Inflammatory macrophage treated with lipopolysaccharide for 1 hour (primary cell): ENCODE results near the gene GRB2.
A peak's percentile ranks its signal among the peaks of the same experiment; 100 is the strongest.

Source experiments
- DNase-seq, 2 donors: peaks; one replicate each; pipeline ENCODE4 v3.0.0-alpha.2; 2020 to 2022

Gene GRB2

GRCh38 chr17:75412455-75413317 lies 7.2 kb upstream of the GRB2 start:
- DNase-seq = peak; percentile 38 to 78

DNA sequence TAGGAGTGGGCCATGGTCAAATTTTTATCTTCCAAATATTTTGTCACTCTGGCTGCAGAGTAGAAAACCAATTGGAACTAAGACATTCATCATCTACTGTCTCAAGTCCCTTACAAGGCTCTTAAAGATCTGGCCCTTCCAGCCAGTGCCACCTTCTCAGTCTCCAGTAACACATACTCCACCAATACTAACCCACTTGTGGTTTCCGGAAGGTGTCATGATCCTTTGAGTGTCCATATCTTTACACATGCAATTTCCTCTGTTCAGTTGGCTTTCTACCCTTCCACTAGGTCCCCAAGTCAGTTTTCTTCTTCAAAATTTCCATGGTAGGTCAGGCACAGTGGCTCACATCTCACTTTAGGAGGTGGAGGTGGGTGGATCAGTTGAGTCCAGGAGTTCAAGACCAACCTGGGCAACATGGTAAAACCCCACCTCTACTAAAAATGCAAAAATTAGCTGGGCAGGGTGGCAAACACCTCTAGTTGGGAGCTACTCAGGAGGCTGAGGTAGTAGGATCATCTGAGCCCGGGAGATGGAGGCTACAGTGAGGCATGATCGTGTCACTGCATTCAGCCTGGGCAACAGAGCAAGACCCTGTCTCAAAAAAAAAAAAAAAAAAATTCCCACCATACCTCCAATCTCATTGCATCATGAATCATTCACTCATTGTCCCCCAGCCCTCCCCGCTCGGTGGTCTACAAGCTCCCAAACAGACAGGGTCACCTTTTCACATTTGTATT lies 6.0 kb upstream of the GRB2 start:
- DNase-seq = no peak

DNA sequence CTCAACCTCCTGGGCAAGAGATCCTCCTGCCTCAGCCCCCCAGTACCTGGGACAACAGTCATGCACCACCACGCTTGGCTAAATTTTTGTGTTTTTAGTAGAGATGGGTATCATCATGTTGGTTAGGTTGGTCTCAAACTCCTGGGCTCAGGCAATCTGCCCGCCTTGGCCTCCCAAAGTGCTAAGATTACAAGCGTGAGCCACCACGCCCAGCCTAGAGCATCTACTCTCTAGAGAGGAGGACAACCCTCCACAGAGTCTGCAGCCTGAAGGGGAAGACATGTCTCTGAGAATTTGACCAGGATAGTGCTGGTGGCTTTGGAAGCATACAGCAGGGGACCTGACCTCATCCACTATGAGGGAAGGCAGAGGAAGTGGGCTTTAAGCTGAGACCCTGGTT lies 4.7 kb upstream of the GRB2 start:
- no peak for DNase-seq

- DNase-seq = no peak
Measured at GRCh38 chr17:75407655-75408352, 2.3 kb upstream of the GRB2 start.

GRCh38 chr17:75406222-75406615 lies 741 bp upstream of the GRB2 start:
- no peak for DNase-seq

DNA sequence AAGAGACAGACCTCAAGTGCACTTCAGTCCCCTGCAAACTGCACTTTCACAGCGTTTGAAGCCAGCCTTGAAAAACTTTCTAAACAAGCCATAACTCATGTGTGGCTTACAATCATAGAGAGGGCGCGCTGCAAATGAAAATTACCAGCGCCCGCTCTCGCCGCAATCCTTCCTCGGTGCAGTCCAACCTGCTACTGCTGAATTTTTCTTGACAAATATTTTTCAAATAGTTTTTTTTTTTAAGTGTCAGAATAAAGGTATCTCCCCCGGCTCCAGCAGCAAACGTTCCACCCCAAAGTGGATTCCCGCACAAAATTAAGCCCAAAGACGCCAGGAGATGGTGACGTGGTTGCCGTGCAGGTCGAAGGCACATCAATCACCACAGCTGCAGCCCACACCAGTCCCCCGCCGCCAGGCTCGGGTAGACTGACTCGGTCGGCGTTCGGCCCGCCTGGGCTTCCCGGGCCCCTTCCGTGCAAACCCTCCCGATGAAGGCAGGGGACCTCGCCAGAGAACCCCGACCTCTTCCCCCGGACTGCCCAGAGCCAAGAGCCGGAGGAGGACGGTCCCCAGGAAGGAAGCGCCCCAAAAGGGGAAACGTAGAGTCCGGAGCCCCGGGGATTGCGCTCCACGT lies 630 bp downstream of the GRB2 start:
- peak; percentile 32 to 40 for DNase-seq

DNA sequence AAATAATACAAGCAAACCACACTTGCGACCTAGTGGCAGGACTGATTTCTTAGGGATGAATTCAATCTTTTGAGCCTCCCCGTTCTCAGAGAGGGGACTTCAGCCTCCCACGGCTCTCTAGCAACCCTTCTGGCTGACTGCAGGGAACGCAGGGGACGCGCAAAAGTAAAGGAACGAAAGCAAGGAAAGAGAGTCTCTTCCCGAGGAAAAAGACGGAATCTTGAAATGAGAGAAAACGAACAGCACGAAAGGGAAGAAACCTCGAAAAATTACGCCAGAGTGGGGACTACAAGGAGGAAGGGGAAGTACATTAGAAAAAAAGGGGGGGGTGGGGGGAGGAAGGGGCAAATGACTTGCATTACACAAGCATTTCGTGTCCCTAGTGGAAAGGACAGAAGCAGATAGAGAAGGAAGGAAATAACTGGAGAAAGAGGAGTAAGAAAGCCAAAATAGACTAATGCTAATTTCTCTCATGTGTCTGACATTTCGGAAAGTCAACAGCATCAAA lies 1.2 kb downstream of the GRB2 start:
- DNase-seq = peak; percentile 96 to 97

GRCh38 chr17:75403131-75403530 lies 2.3 kb downstream of the GRB2 start:
- DNase-seq = peak; percentile 31 to 35

GRCh38 chr17:75402026-75402425 lies 3.5 kb downstream of the GRB2 start:
- DNase-seq = no peak

DNA sequence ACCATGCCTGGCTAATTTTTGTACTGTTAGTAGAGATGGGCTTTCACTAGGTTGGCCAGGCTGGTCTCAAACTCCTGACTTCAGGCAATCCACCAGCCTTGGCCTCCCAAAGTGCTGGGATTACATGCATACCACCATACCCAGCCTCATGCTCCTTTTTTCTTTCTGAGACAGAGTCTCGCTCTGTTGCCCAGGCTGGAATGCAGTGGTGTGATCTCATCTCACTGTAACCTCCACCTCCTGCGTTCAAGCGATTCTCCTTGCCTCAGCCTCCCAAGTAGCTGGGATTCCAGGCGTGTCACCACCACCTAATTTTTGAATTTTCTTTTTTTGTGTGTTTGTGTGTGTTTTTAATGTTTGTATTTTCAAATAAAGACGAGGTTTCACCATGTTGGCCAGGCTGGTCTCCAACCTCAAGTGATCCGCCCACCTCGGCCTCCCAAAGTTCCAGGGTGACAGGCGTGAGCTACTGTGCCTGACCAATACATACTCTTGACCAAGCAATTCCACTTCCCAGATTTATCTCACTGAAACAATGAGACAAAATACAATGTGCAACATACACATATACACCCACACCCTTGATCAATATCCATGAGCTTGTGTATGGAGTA lies 5.0 kb downstream of the GRB2 start:
- DNase-seq = no peak

GRCh38 chr17:75398279-75398678 lies 7.2 kb downstream of the GRB2 start:
- DNase-seq = no peak

DNA sequence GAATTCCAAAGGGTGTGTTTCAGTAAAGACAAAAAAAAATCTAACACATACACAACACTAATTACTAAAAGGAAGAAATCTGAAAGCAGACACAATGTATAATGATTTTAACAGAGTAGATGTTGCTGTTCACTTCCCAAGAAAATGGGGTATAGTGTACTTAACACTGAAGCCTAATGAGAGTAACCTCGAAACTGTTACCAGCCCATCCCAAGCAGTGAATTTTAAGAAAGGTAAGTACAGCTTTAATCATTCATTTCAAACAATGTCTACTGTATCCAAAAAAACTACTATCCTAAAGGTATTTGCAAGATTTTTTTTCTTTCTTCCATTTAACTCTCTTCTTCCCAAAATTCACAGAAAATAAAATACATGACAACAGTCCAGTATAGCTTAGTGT lies 8.3 kb downstream of the GRB2 start:
- no peak for DNase-seq

GRCh38 chr17:75396796-75397195 lies 8.7 kb downstream of the GRB2 start:
- no peak for DNase-seq

- DNase-seq = no peak
Measured at GRCh38 chr17:75396025-75396424, 9.5 kb downstream of the GRB2 start.

GRCh38 chr17:75394332-75394918 lies 11.1 kb downstream of the GRB2 start:
- DNase-seq = no peak

DNA sequence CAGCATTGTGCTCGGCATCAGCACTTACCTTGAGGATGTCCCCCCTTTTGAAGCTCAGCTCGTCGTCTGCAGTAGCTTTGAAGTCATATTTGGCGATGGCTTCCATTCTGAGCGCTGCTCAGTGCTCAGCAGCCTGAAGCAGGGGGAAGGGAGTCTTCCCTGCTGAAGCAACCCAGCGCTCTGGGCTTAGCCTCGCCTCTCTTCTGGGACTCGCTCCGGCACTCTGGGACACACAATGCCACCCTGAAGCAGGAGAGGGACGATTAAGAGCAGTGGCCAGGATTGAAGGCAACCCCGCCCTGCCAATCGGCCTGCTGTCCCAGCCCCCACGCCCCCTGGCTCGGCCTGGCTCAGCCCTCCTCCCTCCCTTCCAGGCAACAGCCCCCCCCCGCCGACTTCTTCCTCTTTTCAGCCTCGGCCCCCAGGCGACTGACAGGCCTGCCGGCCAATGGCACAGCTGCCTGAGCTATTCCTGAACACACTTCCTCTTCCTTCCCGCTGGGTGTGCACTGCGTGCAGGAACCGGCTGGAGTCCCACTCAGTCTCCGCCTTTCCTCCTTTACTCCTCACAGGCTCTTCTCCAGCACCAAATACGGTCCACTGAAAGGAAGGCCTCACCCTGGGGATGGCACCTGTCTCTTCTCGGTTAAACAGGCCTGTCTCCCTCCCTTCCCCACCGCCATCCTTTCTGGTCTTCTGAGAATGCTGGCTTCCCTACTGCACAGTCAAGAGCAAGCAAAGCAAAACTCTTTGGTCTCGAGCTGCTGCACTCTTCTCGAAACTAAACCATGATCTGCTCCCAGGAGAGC lies 11.8 kb downstream of the GRB2 start:
- DNase-seq = peak; percentile 98

GRCh38 chr17:75392559-75392958 lies 12.9 kb downstream of the GRB2 start:
- DNase-seq = no peak

GRCh38 chr17:75390982-75391381 lies 14.5 kb downstream of the GRB2 start:
- DNase-seq = no peak

DNA sequence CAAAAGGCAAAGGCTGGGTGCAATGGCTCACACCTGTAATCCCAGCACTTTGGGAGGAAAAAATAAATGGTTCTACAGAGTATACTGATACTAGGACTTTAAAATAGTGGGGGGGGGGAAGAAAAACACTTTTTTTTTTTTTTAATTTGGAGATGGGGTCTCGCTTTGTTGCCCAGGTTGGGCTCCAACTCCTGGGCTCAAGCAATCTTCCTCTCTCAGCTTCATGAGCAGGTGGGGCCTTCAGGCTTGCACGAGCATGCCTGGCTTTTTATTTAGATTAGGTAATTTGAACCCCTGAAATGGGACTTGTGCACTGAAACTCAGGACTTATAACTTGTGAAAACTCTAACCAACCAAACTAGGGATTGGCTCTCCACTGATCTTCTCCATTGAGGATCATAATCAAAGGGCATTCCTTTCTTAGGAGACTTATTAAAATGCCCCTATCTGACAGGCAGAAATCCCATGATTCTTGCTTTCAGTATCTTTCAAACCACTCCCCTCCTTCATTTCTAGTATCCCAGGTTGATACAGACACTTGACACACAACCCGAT lies 16.9 kb downstream of the GRB2 start:
- DNase-seq = no peak

DNA sequence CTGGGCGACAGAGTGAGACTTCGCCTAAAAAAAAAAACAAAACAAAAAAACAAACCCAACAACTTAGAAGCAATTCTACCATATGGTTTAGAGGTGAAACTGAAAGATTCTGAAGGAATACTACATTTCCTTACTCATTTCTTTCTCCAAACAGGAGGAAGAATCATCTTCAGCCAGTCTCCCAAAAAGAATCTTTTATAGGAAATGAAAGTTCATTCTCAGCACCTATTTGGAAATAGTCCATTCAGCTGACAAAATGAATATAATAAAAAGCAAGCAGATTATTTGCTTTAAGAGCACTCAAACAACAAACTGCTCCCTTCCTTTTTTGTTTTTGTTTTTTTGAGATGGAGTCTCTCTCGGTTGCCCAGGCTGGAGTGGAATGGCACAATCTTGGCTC lies 17.7 kb downstream of the GRB2 start:
- no peak for DNase-seq

GRCh38 chr17:75386430-75386829 lies 19.0 kb downstream of the GRB2 start:
- no peak for DNase-seq
